Measurements from ENCODE around the gene KIF18B.

The KIF18B gene

DNA sequence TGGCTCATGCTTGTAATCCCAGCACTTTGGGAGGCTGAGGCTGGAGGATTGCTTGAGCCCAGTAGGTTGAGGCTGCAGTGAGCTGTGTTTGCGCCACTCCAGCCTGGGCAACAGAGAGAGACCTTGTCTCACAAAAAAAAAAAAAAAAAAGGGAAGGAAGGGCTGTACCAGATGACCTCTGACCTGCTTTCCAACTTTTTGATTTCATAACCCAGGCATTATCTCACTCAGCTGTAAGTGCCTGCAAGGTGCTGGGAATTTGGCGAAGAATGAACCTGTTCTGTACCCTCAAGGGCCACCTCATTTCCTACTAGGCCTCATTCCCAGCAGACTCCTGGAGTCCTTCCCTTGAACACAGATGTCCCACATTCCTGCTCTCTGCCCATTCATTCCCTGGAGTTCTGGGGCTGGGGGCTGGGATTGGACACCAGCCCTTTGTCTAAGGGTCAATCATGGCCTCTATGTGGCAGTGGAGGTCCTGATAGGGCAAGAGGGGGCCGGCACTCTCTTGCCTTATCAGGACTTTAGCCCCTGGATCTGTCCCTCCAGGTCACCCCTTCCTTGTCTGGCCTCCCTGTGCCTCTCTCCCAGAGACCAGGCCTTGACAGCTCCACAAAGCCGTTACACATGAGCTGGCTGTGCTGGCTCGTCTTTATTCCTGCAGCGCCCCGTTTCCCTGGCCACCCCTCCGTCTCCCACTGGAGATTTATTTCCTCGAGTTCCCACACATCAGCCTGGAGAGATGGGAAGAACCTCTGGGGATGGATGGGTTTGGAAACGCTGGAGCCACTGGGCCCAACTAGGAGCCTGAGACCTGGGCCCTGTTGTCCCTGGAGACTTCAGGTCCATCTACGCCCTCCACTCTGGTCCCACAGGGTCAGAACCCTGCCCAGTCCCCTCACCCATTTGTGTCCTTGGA lies 31.5 kb downstream of the KIF18B start:
- DNase-seq: no peak

DNA sequence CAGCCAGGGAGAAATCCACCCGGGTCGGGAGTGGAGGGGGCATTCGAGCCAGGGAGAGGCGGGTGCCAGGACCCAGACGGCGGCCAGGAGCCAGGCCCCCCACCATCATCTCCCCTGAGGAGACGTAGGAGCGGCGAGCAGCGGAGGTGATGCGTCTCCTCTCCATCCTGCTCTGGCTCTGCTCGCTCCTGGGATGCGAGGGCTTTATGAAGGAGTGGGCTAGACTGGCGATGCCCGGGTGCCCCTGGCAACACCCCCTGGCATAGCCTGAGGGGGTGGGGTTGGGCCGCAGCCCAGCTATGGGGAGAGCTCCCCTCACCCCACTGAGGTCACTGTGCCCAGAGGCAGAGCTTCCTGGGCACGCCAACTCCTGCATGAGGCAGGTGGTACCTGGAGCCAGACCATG lies 32.2 kb downstream of the KIF18B start, which contains the start of gene GFAP:
GFAP (minus strand) TSS at position 180 of the 406 bp plus-strand sequence; CDS start at position 166, 14 bp downstream.
- DNase-seq: no peak

DNA sequence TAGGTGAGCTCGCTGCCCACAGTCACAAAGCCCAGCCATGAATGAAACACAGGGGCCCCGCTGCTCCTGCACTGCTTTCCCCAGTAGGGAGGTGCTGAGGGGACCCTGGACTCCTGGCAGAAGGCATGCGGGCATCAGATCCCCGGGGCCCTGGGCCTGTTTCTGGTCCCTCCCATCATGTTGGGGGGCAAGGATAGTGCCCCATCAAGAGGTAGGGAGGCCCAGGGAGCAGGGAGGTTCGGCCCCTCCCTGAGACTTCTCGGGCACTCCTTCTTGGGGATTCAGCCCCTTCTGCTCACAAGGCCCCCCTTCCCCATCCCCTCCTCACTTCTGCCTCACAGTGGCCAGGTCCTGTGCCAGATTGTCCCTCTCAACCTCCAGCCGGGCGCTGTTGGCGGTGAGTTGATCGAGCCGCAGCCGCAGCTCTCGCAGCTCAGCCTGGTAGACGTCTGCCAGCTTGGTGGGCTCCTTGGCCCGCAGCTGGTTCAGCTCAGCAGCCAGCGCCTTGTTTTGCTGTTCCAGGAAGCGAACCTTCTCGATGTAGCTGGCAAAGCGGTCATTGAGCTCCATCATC lies 32.8 kb downstream of the KIF18B start:
- DNase-seq: no peak

DNA sequence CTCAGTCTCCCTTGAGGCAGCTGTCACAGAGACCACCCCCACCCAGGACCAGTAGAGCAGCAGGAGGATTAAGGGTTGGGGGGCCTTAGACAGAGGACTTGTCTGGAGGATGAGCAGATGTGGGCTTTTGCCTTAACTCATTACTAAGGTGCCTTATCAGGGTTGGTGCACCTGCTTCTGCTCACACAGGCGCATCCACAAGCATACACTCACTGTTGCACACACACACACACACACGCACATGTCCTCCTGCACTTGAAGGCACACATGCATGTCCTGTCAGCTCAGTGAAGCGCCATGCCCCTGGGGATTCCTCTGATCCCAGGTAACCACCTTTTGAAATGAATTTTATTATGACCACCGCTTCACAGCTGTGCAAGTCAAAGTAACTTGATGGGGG lies 33.4 kb downstream of the KIF18B start:
- no peak for DNase-seq

DNA sequence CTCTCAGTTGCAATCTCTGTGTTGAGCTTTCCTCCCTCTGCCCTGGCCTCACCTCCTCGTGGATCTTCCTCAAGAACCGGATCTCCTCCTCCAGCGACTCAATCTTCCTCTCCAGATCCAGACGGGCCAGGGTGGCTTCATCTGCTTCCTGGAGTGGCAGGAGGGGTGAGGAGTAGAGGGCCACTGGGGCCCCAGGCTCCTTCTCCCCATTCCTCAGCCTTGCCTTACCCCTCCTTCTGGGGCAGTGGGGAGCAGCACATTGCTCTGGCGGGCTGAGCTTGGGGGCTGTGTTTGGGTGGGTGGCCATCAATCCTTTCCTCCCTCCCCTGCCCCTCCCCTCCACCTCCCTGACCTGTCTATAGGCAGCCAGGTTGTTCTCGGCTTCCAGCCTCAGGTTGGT lies 33.9 kb downstream of the KIF18B start:
- DNase-seq: no peak

DNA sequence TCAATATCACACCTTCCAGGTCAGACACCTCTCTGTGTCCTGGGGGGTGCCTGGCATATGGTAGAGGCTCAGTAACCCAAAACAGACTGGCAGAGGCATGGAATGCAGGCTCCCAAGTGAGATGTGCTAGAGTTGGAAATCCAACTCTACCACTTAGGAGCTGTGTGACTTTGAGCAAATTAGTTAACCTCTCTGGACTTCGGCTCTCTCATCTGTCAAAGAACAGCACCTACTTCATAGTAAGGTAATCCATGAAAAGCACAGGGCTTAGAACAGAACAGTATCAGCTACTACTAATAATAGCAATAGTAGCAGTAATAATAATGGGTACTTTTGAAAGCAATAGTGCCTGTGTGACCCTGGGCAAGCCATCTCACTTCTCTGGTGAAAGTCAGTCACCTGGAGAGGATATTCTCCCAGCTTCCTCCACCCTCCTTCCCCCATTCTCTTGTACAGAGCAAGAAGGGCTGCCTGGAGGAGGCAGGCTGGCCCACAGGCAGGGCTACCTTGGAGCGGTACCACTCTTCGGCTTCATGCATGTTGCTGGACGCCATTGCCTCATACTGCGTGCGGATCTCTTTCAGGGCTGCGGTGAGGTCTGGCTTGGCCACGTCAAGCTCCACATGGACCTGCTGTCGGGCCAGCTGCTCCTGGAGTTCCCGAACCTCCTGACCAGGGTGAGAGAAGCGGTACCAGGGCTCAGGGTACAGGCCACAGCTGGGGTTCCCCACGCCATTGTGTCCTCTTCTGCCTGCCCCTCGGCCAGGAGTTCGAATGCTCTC lies 34.6 kb downstream of the KIF18B start:
- DNase-seq: no peak

DNA sequence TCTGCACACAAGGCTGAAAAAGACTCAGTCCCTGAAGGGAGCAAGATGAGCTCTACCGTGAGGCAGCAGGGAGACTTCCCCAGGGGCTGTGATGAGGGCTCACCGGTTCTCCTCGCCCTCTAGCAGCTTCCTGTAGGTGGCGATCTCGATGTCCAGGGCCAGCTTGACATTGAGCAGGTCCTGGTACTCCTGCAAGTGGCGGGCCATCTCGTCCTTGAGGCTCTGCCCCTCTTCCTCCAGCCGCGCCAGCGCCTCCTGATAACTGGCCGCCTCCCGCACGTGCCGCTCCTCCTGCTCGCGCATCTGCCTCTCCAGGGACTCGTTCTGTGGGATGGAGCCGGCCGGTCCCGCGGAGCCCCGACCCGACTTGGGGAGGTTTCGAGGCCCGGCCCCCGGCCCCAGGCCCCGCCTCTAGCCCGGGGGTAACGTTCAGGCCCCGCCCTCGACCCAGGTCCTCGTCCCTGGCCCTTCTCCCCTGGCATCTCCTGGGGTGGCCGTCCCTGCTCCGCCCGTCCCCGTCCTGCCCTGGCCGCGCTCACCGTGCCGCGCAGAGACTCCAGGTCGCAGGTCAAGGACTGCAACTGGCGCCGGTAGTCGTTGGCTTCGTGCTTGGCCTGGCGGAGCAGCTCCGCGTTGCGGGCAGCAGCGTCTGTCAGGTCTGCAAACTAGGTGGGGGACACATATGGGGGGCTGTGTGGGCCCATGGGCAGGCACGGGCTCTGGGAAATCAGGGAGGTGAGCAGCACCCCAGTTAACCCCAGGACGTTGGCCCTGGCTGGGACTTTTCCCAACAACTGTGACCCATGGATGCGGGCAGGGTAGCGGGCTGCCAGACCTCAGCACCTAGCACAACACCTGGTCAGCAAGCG lies 36.2 kb downstream of the KIF18B start:
- DNase-seq: no peak

DNA sequence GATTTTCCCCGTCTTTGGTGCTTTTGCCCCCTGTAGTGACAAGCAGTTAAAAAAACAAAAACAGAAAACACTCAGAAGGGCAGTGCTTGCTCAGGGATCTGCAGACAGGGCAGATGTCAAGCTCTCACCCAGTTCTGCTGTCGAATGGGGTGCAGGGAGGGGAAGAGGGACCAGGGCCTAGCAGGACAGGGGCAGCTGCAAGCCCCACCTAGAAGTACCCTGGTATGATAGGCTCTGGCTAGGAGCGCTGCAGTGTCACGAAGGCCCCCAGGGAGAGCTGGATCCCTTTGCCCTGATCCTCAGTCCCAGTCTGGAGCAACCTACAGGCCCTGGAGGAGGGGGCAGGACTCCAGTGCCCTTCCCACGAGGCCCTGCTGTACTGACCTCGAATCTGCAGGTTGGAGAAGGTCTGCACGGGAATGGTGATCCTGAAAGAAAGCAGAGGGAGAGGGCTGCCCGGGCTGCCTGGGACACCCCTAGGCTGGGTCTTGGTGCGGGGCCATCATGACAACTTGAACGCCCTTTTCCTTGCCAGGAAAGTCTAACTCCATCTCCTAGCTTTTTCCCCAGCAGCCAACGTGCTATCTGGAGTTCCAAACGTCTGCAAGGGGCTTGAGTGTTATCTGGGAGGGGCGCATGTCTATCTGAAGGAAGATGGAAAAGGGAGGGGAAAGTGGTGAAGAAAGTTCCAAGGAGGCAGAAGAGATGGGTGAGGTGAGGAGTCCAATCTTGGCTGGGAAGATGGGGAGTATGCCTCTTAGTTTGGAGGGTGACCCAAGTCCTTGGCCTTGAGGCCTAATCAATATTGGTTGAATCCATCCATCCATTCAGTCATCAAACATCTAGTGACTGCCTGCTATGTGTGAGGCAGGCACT lies 37.1 kb downstream of the KIF18B start:
- no peak for DNase-seq

DNA sequence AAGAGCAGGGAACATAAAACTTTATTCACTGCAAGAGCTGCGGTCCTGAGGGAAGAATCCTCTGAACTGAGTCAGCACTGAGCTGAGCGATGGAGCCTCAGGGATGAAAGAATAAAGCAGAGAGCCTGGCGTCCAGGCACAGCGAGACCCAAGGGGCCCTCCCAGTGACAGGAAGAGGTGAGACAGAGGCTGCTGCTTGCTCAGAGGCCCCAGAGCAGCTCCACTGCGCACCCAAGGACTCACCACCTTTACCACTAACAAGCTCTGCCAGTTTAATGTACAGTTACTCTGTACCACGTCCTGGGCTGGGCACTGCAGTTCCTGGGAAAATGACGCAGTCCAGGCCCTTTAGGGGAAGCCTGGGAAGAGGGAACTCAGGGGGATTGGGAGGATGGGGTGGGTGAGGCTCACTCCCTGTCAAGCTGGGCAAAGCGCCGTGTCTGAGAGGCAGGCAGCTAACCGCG lies 37.9 kb downstream of the KIF18B start:
- no peak for DNase-seq

DNA sequence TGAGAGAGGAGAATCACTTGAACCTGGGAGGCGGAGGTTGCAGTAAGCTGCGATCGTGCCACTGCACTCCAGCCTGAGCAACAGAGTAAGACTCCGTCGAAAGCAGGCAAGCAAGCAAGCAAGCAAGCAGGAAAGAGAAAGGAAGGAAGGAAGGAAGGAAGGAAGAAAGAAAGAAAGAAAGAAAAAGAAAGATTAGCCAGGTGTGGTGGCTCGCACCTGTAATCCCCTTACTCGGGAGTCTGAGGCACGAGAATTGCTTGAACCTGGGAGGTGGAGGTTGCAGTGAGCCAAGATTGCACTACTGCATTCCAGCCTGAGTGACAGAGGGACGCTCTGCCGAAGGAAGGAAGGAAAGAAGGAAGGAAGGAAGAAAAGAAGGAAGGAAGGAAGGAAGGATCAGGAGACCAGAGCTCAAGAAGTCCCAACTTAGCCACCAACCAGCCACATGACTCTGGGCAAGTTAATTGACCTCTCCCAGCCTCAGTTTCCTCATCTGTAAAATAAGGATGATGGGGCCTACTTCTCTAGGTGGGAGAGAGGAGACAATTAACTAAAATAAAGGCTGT lies 38.7 kb downstream of the KIF18B start:
- no peak for DNase-seq

DNA sequence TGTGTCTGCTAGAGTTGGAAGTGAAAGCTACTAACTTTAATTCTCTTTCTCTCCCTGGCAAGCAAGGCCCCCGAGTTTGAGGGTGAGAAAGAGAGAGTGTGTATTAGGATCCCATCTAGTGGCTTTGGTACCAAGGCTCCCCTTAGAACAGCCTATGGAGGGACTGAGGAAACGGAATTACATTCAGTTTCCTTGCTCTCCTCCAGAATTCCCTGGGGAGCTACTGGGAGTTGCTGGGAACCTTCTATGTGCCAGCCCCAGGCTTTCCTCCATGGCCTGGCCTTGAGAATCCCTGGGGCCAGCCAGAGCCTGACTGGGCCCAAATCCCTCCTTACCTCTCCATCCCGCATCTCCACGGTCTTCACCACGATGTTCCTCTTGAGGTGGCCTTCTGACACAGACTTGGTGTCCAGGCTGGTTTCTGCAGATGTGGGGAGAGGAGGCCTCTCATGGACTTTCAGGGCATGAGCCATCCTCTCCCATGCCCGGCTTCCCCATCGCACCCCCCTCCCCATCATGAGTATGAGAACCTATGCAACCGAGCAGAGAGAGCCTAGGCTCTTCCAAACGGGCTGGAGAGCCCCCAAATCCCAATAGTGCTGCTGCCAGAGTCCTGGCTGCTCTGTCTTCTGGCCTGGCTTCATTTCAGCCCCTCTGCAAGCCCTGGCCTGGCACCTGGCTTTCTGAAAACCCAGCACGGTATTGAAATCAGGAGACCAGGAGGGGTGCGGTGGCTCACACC lies 39.7 kb downstream of the KIF18B start:
- no peak for DNase-seq

DNA sequence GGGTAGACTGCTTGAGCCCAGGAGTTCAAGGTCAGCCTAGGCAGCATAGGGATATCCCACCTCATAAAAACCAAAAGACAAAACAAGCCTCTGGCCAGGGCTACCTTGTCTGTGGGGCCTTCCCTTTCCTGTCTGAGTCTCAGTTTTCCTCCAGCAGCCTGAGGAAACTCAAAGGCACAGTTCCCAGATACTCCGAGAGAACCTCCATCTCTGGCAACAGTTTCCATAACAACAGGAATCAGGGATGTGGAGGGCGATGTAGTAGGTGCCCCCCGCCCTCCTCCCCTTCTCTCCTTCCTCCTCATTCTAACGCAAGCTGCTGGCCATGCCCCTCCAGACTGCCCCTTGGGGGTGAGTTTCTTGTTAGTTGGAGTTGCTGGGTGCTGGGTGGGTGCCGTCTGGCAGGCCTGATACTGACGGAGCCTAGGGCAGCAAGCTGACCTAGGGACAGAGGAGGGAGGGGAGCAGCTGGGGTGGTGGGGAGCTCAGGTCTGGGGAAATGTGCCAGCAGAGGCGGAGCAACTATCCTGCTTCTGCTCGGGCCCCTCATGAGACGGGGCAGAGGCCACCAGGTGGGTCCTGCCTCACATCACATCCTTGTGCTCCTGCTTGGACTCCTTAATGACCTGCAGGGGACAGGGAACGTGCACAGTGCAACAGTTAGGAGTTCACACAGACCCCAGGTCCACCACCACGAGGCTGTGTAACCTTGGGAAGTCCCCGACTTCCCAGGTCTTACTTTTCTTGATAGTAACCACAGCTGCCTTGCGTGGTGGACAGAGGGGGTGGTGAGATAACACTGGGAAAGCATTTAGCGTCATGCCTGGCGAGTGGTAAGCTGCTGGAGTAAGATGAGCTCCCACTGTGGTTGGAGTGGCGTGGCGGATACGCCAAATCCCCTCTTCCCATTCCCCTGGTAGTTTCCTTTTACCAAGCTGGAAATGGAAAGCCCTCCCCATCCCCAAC lies 40.5 kb downstream of the KIF18B start:
- DNase-seq: no peak

DNA sequence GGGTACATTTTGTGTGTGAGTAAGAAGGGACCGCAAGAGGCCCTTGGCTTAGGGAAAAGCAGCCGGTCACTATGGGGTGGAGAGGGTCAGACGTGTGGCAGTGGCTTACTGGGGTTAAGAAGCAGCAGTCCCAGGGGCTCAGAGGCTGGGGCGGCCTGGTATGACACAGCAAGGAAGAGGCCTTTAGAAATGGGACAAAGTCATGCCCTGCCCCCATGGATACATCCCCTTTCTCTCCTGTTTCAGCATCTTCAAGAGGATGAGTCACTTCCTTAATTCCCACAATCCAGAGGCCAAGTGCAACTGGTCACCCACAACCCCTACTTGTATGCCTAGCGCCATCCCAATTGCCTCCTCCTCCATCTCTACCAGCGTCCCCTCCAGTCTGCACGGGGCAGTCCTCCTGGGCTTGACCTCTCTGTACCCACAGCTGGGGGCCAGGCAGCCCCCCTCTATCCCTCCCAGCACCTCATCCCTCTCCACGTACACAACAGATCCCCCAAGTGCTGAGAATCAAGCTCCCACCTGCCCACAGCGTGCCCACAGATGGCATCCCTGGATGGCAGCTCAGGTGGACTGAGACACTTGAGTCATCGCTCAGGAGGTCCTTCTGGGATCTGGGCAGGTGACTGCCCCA lies 41.4 kb downstream of the KIF18B start:
- DNase-seq: peak; percentile 23 to 77

DNA sequence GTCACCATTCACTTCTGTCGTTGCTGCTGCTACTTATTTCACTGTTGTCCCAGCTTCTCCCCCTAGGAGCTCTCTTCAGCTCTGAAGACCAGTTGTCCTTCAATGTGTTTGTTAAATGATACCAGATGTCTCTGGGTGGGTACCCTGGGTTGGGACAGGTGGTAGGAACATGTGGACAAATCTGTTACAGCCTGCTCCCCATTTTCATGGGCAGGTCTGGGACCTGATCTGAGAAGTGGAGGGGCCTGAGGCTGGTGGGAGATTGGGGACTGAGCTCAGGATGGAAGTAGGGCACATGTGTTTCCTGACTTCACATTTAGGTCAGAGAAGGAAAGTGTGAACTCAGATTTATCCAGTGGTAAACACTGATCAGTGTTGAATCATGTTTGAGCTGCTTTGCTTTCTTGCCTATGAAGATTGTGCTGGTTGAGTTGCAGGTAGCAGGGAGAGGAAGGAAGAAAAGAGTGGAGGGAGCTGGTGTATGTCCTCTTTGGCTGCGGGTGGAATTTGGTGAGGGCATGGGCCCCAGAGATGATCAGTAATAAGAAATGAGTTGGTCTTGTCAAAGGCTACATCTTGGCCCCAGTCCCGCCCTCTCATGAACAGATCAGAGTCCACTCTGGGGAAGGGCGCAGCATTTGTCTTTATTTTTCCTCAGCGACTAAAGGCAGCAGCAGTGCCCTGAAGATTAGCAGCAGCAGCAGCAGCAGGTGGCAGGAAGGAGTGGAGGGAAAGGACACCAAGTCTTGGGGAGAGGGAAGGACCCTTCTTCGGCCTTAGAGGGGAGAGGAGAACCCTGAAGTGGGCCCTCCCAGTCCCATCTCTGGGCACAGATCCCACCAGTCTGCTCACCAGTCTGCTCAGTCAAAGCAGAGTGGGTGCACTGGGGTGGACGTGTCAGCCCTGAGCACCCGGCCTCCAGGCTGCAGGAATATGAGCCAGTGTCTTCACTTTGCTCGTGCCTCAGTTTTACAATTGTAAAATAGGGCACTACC lies 42.3 kb downstream of the KIF18B start:
- no peak for DNase-seq

DNA sequence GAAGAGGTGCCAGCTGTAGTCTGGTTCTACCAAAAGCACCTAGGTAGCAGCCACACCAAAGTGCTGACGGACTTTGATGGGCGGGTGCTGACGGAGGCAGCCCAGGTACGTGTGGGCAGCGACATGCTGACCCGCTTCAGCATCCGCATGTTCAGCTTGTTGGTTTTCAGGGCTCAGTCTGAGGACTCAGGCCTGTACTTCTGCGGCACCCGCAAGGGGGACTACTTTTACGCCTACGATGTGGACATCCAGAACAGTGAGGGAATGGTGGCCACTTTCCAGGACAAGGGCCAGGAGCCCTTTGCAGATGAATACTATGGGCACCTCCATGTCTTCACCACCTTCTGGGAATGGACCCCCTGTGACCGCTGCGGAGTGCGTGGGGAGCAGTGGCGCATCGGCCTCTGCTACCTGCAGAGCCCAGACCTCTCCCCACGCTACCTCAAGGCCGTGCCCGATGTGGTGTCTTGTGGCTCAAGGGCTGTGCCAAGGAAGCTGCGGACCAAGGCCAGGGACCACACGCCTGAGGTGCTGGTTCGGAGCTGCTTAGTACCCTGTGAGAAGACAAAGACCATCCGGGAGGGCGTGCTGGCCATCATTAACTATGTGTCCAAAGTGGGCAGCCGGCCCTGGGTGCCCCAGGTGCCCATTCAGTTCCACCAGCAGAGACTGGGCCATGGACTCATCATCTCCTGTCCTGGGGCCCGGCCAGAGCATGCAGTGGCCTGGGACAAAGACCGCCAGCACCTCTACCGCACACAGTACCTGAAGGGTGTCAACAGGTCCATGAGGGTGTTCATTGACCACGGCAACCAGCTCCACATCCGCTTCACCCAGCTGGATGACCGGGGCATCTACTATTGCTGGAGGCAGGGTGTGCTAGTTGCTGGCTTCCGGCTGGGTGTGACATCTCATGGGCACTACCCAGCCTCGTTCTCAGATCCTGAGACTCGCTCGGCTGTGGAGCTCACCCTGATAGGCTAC lies 43.3 kb downstream of the KIF18B start:
- no peak for DNase-seq
